HepG2 (cell line): Measurements from ENCODE around the gene PIEZO1. TPM values are rescaled to one million over a fixed set of nuclear protein-coding genes. Genes with fewer than 3 reads are reported as not detected.

ENCODE experiments used
- ATF7-NPFF ChIP-seq: sonication (generic); formaldehyde crosslinking; IDR thresholded peaks from 2 replicates; pipeline ENCODE4 v1.8.1; 2023; ENCODE audit warnings: mild to moderate bottlenecking, low read depth, missing genetic modification reagents, moderate library complexity
- CBX1 ChIP-seq: IDR thresholded peaks from one replicate; pipeline ENCODE4 v1.6.1; 2016; ENCODE audit warnings: antibody characterized with exemption, low read depth
- ESRRA ChIP-seq: sonication (generic); formaldehyde crosslinking; IDR thresholded peaks from 2 replicates; pipeline ENCODE4 v1.5.1; 2020; ENCODE audit warnings: mild to moderate bottlenecking, low read depth, missing genetic modification reagents
- HHEX ChIP-seq: IDR thresholded peaks from 2 replicates; pipeline ENCODE4 v1.6.1; 2016; ENCODE audit warnings: control low read depth
- IRF2 ChIP-seq: IDR thresholded peaks from 2 replicates; pipeline ENCODE4 v1.6.1; 2018; ENCODE audit warnings: missing genetic modification reagents, missing compliant biosample characterization
- ISX ChIP-seq: sonication (generic); formaldehyde crosslinking; conservative IDR thresholded peaks from 2 replicates; pipeline ENCODE4 v1.5.0; 2020; ENCODE audit warnings: missing genetic modification reagents
- JUN ChIP-seq: sonication (generic); formaldehyde crosslinking; IDR thresholded peaks from 2 replicates; pipeline ENCODE4 v1.4.0; 2020; ENCODE audit warnings: mild to moderate bottlenecking, missing genetic modification reagents
- JUNB ChIP-seq: sonication (generic); formaldehyde crosslinking; IDR thresholded peaks from 2 replicates; pipeline ENCODE4 v1.8.0; 2022; ENCODE audit warnings: missing genetic modification reagents, mild to moderate bottlenecking, borderline replicate concordance
- KDM6A ChIP-seq: IDR thresholded peaks from 2 replicates; pipeline ENCODE4 v1.6.1; 2016; ENCODE audit warnings: low read depth
- MED8 ChIP-seq: sonication (generic); formaldehyde crosslinking; IDR thresholded peaks from 2 replicates; pipeline ENCODE4 v1.8.1; 2023; ENCODE audit warnings: mild to moderate bottlenecking, missing genetic modification reagents; ENCODE audit not compliant: insufficient replicate concordance
- MIER2 ChIP-seq: IDR thresholded peaks from 2 replicates; pipeline ENCODE4 v1.6.1; 2016; ENCODE audit warnings: missing biosample characterization, missing genetic modification reagents
- MIER3 ChIP-seq: IDR thresholded peaks from 2 replicates; pipeline ENCODE4 v1.6.1; 2016; ENCODE audit warnings: missing compliant biosample characterization, borderline replicate concordance
- RELA ChIP-seq: sonication (generic); formaldehyde crosslinking; IDR thresholded peaks from 2 replicates; pipeline ENCODE4 v1.4.0; 2020; ENCODE audit warnings: missing genetic modification reagents
- REPIN1 ChIP-seq: sonication (generic); formaldehyde crosslinking; IDR thresholded peaks from 2 replicates; pipeline ENCODE4 v1.8.0; 2022; ENCODE audit warnings: missing genetic modification reagents, low read depth, mild to moderate bottlenecking, borderline replicate concordance
- STAT5B ChIP-seq: sonication (generic); formaldehyde crosslinking; IDR thresholded peaks from 2 replicates; pipeline ENCODE4 v1.4.0; 2020; ENCODE audit warnings: missing genetic modification reagents
- ZBTB38 ChIP-seq: sonication (generic); formaldehyde crosslinking; IDR thresholded peaks from 2 replicates; pipeline ENCODE4 v1.5.1; 2020; ENCODE audit warnings: mild to moderate bottlenecking, missing genetic modification reagents
- ZMYM3 ChIP-seq: sonication (generic); formaldehyde crosslinking; IDR thresholded peaks from 2 replicates; pipeline ENCODE4 v1.5.1; 2020; ENCODE audit warnings: mild to moderate bottlenecking, missing genetic modification reagents
- ZNF121 ChIP-seq: sonication (generic); formaldehyde crosslinking; IDR thresholded peaks from 2 replicates; pipeline ENCODE4 v1.5.0; 2020; ENCODE audit warnings: mild to moderate bottlenecking, missing genetic modification reagents
- ZNF143 ChIP-seq: sonication (generic); formaldehyde crosslinking; IDR thresholded peaks from 2 replicates; pipeline ENCODE4 v1.4.0; 2020; ENCODE audit warnings: missing genetic modification reagents
- ZNF225 ChIP-seq: sonication (generic); formaldehyde crosslinking; IDR thresholded peaks from 2 replicates; pipeline ENCODE4 v1.4.0; 2020; ENCODE audit warnings: mild to moderate bottlenecking, missing genetic modification reagents
- ZNF34 ChIP-seq: sonication (generic); formaldehyde crosslinking; IDR thresholded peaks from 2 replicates; pipeline ENCODE4 v1.4.0; 2020; ENCODE audit warnings: mild to moderate bottlenecking, missing genetic modification reagents, borderline replicate concordance
- ZNF367 ChIP-seq: sonication (generic); formaldehyde crosslinking; IDR thresholded peaks from 2 replicates; pipeline ENCODE4 v1.4.0; 2020; ENCODE audit warnings: missing genetic modification reagents, borderline replicate concordance
- ZNF441 ChIP-seq: sonication (generic); formaldehyde crosslinking; IDR thresholded peaks from 2 replicates; pipeline ENCODE4 v1.7.0; 2021; ENCODE audit warnings: missing genetic modification reagents, borderline replicate concordance
- ZNF644 ChIP-seq: IDR thresholded peaks from 2 replicates; pipeline ENCODE4 v1.6.1; 2016; ENCODE audit warnings: low read depth
- ZNF724P ChIP-seq: sonication (generic); formaldehyde crosslinking; IDR thresholded peaks from 2 replicates; pipeline ENCODE4 v1.8.0; 2022; ENCODE audit warnings: missing genetic modification reagents, borderline replicate concordance
- polyA plus RNA-seq, 8 experiments: library from polyadenylated mRNA; depleted of rRNA in 3 of 8; stranded (reverse) in 7 of 8; unstranded in 1 of 8; fragments of >200 nt; fragmentation: Illumina TruSeq in 4 of 8; extraction: Trizol in 4 of 8; gene quantifications; 2 replicates each; pipeline versions ENCODE4 v1.2.1 to v1.2.3, GENCODE V29; 2011 to 2016; ENCODE audit warnings: low read depth in 4 of 8, missing spikeins in 1 of 8, mixed read lengths in 1 of 8; ENCODE audit not compliant: insufficient read depth in 1 of 8
- total RNA-seq, 5 experiments: library from RNA; depleted of rRNA; stranded (reverse); fragments of >200 nt; fragmentation: Illumina TruSeq; extraction: Trizol; gene quantifications; 2 replicates each; pipeline ENCODE4 v1.2.3, GENCODE V29; 2016; ENCODE audit warnings: low read depth in 1 of 5
- TF ChIP-seq, protein P1 (sequence below): IDR thresholded peaks from 2 replicates; pipeline ENCODE4 v1.6.1; 2016; ENCODE audit warnings: missing genetic modification reagents, missing compliant biosample characterization
- TF ChIP-seq, protein P2 (sequence below): sonication (generic); formaldehyde crosslinking; IDR thresholded peaks from 2 replicates; pipeline ENCODE4 v1.4.0; 2020; ENCODE audit warnings: missing genetic modification reagents, borderline replicate concordance
- TF ChIP-seq, protein P3 (sequence below): sonication (generic); formaldehyde crosslinking; IDR thresholded peaks from 2 replicates; pipeline ENCODE4 v1.8.1; 2023; ENCODE audit warnings: mild to moderate bottlenecking, missing genetic modification reagents

The PIEZO1 gene
- total and polyA plus RNA-seq, 2 of the 13 experiments (the other 11 are each of a cell fraction or from before 2014, with no cell fraction given), result 67.9 to 85.0 TPM

DNA sequence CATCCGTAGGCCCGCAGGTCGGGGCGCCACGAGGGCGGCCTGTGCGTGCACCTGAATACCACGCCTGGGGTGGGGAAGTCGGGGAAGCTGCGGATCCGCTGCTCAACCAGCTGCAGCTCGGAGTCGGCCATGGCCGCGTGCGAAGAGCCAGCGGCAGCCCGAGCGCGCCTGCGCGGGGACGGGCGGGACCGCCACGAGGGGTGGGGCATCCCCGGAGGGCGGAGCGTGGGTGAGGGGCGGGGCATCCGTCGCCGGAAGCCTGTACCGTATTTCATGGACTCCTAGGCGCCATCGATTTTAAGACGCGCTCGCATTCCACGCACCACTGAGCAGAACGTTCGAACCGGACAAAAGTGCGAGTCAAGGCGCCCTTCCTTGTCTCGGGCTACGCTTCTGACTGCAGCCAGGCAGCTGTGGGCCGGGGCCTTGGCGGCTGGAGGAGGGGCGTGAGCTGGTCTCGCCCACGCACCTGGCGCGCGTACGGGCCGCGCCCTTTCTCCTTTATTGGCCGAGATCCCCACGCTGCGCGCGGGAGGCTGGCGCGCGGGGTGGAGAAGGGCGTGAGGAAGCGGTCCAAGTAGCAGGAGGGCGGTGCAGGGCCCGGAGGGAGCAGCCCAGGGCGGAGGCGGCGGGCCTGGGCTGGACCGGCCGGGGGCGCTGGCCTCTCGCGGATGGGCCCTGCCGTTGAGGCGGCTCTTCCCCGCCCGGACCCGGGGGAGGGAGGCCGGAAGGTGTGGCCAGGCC is 26.9 kb upstream of the PIEZO1 start, which contains the start of gene APRT (continued):
- no peak for TF ChIP-seq JUNB (CRISPR knock-in tag)
- TF ChIP-seq HHEX (CRISPR knock-in tag), result no peak
- TF ChIP-seq IRF2 (CRISPR knock-in tag), result peak; percentile 23
- TF ChIP-seq ZNF644 (CRISPR knock-in tag), result no peak
- peak; percentile 76; the same call in 1 of the 2 replicates for TF ChIP-seq ZNF34
- peak; percentile 50; the same call in 1 of the 2 replicates for TF ChIP-seq MIER2 (CRISPR knock-in tag)
- no peak; the same call in 1 of the 2 replicates for TF ChIP-seq ATF7-NPFF (CRISPR knock-in tag)
- peak; percentile 76; the same call in 1 of the 2 replicates for TF ChIP-seq RELA (CRISPR knock-in tag)
- TF ChIP-seq ZBTB38, result peak; percentile 73
- no peak for TF ChIP-seq CBX1
- TF ChIP-seq, protein P1, sequence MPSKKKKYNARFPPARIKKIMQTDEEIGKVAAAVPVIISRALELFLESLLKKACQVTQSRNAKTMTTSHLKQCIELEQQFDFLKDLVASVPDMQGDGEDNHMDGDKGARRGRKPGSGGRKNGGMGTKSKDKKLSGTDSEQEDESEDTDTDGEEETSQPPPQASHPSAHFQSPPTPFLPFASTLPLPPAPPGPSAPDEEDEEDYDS, result no peak; the same call in 1 of the 2 replicates
- TF ChIP-seq ZNF441, result peak; percentile 91; the same call in 1 of the 2 replicates
- TF ChIP-seq ZNF367 (CRISPR knock-in tag), result no peak
- TF ChIP-seq ESRRA (CRISPR knock-in tag), result peak; percentile 36
- peak; percentile 14; the same call in 1 of the 2 replicates for TF ChIP-seq JUN (CRISPR knock-in tag)
- TF ChIP-seq ZNF225 (CRISPR knock-in tag), result no peak; the same call in 1 of the 2 replicates
- peak; percentile 78; the same call in 1 of the 2 replicates for TF ChIP-seq MIER3 (CRISPR knock-in tag)
- TF ChIP-seq, protein P2, sequence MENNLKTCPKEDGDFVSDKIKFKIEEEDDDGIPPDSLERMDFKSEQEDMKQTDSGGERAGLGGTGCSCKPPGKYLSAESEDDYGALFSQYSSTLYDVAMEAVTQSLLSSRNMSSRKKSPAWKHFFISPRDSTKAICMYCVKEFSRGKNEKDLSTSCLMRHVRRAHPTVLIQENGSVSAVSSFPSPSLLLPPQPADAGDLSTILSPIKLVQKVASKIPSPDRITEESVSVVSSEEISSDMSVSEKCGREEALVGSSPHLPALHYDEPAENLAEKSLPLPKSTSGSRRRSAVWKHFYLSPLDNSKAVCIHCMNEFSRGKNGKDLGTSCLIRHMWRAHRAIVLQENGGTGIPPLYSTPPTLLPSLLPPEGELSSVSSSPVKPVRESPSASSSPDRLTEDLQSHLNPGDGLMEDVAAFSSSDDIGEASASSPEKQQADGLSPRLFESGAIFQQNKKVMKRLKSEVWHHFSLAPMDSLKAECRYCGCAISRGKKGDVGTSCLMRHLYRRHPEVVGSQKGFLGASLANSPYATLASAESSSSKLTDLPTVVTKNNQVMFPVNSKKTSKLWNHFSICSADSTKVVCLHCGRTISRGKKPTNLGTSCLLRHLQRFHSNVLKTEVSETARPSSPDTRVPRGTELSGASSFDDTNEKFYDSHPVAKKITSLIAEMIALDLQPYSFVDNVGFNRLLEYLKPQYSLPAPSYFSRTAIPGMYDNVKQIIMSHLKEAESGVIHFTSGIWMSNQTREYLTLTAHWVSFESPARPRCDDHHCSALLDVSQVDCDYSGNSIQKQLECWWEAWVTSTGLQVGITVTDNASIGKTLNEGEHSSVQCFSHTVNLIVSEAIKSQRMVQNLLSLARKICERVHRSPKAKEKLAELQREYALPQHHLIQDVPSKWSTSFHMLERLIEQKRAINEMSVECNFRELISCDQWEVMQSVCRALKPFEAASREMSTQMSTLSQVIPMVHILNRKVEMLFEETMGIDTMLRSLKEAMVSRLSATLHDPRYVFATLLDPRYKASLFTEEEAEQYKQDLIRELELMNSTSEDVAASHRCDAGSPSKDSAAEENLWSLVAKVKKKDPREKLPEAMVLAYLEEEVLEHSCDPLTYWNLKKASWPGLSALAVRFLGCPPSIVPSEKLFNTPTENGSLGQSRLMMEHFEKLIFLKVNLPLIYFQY, result peak; percentile 57; the same call in 1 of the 2 replicates
- TF ChIP-seq ZMYM3 (CRISPR knock-in tag), result no peak; the same call in 1 of the 2 replicates
- TF ChIP-seq, protein P3, sequence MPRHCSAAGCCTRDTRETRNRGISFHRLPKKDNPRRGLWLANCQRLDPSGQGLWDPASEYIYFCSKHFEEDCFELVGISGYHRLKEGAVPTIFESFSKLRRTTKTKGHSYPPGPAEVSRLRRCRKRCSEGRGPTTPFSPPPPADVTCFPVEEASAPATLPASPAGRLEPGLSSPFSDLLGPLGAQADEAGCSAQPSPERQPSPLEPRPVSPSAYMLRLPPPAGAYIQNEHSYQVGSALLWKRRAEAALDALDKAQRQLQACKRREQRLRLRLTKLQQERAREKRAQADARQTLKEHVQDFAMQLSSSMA (CRISPR knock-in tag), result peak; percentile 96
- TF ChIP-seq ISX, result peak; percentile 17; the same call in 1 of the 2 replicates
- TF ChIP-seq MED8 (CRISPR knock-in tag), result peak; percentile 67
- no peak for TF ChIP-seq STAT5B (CRISPR knock-in tag)
- no peak for TF ChIP-seq KDM6A
- TF ChIP-seq ZNF143 (CRISPR knock-in tag), result no peak
- TF ChIP-seq REPIN1, result peak; percentile 83
- TF ChIP-seq ZNF724P, result peak; percentile 36; the same call in 1 of the 2 replicates
- TF ChIP-seq ZNF121 (CRISPR knock-in tag), result no peak
